Astrocyte of the spinal cord (primary cell): Measurements from ENCODE around the gene TBC1D20.

Experiments used
- DNase-seq: peaks from one replicate; pipeline ENCODE4 v3.0.0; 2011; ENCODE audit warnings: low read depth, low spot score
- H3K4me3 ChIP-seq: 2 replicates; pipeline ENCODE4 v1.5.1; 2011; ENCODE audit warnings: low read depth, mild to moderate bottlenecking, low read length, moderate library complexity
- in situ Hi-C: cut with HindIII; loops from 2 replicates; pipeline ENCODE4 v1.10.0; 2017; ENCODE audit warnings: low sequenced_read_pairs
- TF ChIP-seq, protein P1 (sequence below): IDR thresholded peaks from 2 replicates; pipeline ENCODE4 v1.5.1; 2012; ENCODE audit warnings: low read depth, mild to moderate bottlenecking, low read length, inconsistent platforms

The TBC1D20 gene

DNA sequence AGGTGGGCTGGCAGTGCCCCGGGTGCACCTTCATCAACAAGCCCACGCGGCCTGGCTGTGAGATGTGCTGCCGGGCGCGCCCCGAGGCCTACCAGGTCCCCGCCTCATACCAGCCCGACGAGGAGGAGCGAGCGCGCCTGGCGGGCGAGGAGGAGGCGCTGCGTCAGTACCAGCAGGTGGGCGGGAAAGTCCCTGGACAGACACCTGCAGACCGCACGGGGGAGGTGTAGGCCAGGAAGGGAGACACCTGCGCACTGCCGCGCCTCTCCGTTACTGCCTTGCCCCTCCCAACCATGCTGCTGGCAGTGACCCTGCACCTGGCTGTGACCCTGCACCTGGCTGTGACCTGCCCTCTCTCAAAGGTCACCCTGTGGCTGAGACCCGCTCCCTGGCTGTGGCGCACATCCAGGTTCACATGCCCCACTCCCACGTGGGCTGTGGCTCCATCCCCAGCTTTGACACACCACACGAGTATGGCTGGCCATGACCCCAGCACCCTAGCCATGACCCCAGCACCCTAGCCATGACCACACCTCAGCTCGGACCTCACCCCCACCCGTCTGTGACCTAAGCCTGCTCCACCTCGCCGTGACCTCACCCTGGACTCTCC lies 42.7 kb downstream of the TBC1D20 start:
- DNase-seq, result no peak
- in situ Hi-C loops, result no loop called here
- H3K4me3 ChIP-seq, result no peak overlapping the region
- TF ChIP-seq, protein P1, sequence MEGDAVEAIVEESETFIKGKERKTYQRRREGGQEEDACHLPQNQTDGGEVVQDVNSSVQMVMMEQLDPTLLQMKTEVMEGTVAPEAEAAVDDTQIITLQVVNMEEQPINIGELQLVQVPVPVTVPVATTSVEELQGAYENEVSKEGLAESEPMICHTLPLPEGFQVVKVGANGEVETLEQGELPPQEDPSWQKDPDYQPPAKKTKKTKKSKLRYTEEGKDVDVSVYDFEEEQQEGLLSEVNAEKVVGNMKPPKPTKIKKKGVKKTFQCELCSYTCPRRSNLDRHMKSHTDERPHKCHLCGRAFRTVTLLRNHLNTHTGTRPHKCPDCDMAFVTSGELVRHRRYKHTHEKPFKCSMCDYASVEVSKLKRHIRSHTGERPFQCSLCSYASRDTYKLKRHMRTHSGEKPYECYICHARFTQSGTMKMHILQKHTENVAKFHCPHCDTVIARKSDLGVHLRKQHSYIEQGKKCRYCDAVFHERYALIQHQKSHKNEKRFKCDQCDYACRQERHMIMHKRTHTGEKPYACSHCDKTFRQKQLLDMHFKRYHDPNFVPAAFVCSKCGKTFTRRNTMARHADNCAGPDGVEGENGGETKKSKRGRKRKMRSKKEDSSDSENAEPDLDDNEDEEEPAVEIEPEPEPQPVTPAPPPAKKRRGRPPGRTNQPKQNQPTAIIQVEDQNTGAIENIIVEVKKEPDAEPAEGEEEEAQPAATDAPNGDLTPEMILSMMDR, result no peak

DNA sequence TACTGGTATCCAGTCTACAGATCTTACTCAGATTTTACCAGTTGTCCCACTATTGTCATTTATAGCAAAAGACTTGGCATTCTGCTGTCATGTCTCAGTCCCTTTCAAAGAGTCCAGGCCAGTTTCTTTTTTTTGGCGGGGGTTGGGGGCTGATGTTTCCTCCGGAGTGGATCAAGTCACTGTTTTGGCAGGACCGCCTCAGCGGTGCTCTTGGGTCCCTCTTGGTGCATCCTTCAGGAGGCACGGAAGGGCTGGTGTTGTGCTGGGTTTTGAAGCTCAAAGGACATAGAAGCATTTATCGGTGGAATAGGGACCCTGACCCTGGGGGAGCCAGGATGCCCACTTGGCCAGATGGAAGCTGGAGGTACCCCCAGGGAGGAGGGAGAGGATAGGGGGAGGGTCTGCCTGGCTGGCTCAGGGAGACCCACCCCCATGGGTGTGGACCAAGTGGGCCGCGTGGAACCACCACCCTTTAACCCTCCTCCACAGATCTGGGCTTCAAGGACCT lies 43.4 kb downstream of the TBC1D20 start:
- DNase-seq, result no peak
- no peak overlapping the region for H3K4me3 ChIP-seq
- in situ Hi-C loops, result no loop called here
- TF ChIP-seq, protein P1, result no peak

DNA sequence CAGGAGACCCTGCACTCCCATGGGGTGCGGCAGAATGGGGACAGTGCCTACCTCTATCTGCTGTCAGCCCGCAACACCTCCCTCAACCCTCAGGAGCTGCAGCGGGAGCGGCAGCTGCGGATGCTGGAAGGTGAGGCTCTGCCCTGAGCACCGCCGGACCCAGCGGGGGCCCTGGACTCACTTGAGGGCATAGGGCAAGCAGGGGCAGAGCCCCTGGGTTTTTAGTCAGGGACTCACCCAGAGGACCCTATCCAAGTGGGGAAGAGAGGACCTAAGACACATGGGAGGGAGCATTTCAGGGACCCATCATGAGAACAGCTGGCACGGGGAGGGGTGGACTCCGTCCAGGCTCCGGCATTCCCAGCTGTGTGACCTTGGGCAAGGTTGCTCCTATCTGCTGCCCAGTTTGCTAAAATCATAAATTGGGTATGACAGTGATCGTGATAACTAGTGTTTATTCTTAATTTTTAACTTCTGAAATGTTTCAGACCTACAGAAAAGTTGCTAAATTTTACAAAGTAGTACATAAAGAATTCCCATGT lies 44.5 kb downstream of the TBC1D20 start:
- no peak for DNase-seq
- in situ Hi-C loops, result no loop called here
- TF ChIP-seq, protein P1, result no peak
- H3K4me3 ChIP-seq, result no peak overlapping the region

DNA sequence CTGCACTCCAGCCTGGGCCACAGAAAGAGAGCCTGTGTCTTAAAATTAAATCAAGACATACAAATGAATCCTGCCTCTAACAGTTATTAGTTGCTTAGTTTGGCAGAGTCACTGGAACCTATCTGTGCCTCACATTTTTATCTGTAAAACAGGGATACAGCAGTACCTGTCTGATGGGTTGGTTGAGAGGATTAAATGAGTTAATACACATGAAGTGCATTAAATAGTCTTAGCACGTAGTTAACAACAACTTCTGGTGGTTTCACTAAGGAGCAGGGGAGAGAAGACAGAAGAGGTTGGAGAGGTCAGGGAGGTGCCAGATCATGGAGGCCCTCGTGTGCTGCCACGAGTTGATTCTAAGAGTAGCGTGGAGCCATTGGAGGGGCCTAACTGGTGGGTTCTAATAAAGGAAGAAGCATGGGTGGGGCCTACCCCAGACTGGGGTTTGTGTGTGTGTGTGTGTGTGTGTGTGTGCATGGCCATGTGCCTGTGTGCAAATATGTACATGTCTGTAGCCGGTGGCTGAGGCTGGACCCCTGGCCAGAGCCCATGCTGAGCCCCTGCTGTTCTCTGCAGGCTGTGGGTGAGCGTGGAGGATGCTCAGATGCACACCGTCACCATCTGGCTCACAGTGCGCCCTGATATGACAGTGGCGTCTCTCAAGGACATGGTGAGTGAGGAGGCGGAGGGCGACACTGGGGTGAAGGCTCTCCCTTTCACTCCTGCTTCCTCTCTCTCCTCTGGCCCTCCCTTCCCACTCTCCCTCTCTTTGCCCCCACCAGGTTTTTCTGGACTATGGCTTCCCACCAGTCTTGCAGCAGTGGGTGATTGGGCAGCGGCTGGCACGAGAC lies 45.2 kb downstream of the TBC1D20 start:
- in situ Hi-C loops, result no loop called here
- H3K4me3 ChIP-seq, result no peak overlapping the region
- no peak for DNase-seq
- TF ChIP-seq, protein P1, result no peak

DNA sequence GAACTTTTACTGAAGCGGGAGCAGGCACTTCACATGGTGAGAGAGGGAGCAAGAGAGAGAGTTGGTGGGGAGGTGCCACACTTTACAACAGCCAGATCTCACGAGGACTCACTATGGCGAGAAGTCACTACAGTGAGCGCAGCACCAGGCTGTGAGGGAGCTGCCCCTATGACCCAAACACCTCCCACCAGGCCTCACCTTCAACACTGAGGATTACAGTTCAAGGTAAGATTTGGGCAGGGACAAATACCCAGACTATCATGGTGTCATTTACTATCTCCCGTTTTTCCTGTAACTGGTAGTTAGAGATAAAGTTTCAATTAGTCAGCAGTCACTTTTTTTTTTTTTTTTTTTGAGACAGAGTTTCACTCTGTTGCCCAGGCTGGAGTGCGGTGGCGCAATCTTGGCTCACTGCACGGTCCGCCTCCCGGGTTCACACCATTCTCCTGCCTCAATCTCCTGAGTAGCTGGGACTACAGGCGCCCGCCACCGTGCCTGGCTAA lies 46.5 kb downstream of the TBC1D20 start:
- H3K4me3 ChIP-seq, result no peak overlapping the region
- DNase-seq, result no peak
- TF ChIP-seq, protein P1, result no peak
- in situ Hi-C loops, result no loop called here

DNA sequence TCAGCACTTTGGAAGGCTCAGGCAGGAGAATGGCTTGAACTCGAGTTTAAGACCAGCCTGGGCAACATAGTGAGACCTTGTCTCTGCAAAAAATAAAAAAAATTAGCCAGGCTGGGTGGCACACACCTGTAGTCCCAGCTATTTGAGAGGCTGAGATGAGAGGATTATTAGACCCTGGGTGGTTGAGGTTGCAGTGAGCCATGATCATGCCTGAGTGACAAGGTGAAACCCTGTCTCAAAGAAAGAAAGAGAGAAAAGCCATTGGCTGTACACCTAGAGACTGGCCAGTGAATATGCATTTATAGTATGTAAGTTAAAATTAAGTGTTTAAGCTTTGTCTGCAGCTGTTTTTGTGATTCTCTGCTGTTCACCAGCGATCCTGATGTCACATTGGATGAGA lies 48.2 kb downstream of the TBC1D20 start:
- TF ChIP-seq, protein P1, result no peak
- H3K4me3 ChIP-seq, result no peak overlapping the region
- DNase-seq, result no peak
- in situ Hi-C loops, result no loop called here
